Transverse colon (tissue), 4 donors: ENCODE results near the gene FASN. TPM values are rescaled to one million over a fixed set of nuclear protein-coding genes. Genes with fewer than 3 reads are reported as not detected.

Source experiments
- DNase-seq: peaks from one replicate; pipeline ENCODE4 v3.0.0-alpha.2; 2019
- H3K27ac ChIP-seq, 4 donors: fragments of 200-600 bp; sonication (generic); 2 replicates each; pipeline ENCODE4 v1.5.1; 2016 to 2018; ENCODE audit warnings: inconsistent platforms in 4 of 4
- H3K27me3 ChIP-seq: fragments of 200-600 bp; sonication (generic); 2 replicates; pipeline ENCODE4 v1.5.1; 2017; ENCODE audit warnings: inconsistent platforms
- H3K36me3 ChIP-seq, 4 donors: fragments of 200-600 bp; sonication (generic); 2 replicates each; pipeline ENCODE4 v1.5.1; 2017 to 2019; ENCODE audit warnings: inconsistent platforms in 4 of 4
- H3K4me1 ChIP-seq, 4 donors: fragments of 200-600 bp; sonication (generic); 2 replicates each; pipeline ENCODE4 v1.5.1; 2017 to 2020; ENCODE audit warnings: inconsistent platforms in 4 of 4
- H3K4me3 ChIP-seq, 4 donors: fragments of 200-600 bp; sonication (generic); 1 replicate in 1 of 4; 2 replicates in 3 of 4; pipeline versions ENCODE4 v1.5.1 to v1.6.1; 2017 to 2019; ENCODE audit warnings: inconsistent platforms in 4 of 4
- H3K9me3 ChIP-seq, 2 donors: fragments of 200-600 bp; sonication (generic); 2 replicates each; pipeline ENCODE4 v1.5.1; 2017 to 2019; ENCODE audit warnings: inconsistent platforms in 2 of 2
- EP300 ChIP-seq: sonication (generic); formaldehyde crosslinking; IDR thresholded peaks from one replicate; pipeline ENCODE4 v1.6.1; 2017; ENCODE audit warnings: antibody characterized with exemption, low read depth
- POLR2A ChIP-seq: fragments of 450-650 bp; IDR thresholded peaks from one replicate; pipeline ENCODE4 v1.6.1; 2016; ENCODE audit warnings: antibody characterized with exemption, mild to moderate bottlenecking, moderate library complexity
- POLR2AphosphoS5 ChIP-seq, 3 donors: sonication (generic); formaldehyde crosslinking; IDR thresholded peaks; one replicate each; pipeline ENCODE4 v1.6.1; 2016; ENCODE audit warnings: antibody characterized with exemption in 3 of 3
- WGBS, 2 donors: methylation state at CpG; one replicate each; pipeline ENCODE4 v1.1.5; 2018; ENCODE audit warnings: low coverage in 1 of 2; 5-methylcytosine and 5-hydroxymethylcytosine counted together
- in situ Hi-C, 4 donors: fragments of 200-750 bp; cut with MboI; loops; one replicate each; pipeline versions ENCODE4 v1.15.0 to v1.15.1; 2017; ENCODE audit warnings: low sequenced_read_pairs in 3 of 4, low pct_ligation_motif_present in 1 of 4, low pct_unique_long_range_greater_than_20kb in 1 of 4
- intact Hi-C: fragments of 100-400 bp; cut with DNase I; formaldehyde crosslinking; loops from one replicate; pipeline ENCODE4 v1.15.1; 2023; ENCODE audit warnings: low total_unique reads
- total RNA-seq, 4 donors: library from RNA; depleted of rRNA; stranded (reverse); fragments of >200 nt; gene quantifications; one replicate each; pipeline ENCODE4 v1.1.0, GENCODE V29; 2016
- TF ChIP-seq, protein P1 (sequence below), 5 experiments: fragments of 200-600 bp in 3 of 5; fragments of 450-650 bp in 2 of 5; sonication (generic) in 3 of 5; IDR thresholded peaks; 1 replicate in 2 of 5; 2 replicates in 3 of 5; pipeline ENCODE4 v1.5.1; 2016 to 2017; ENCODE audit warnings: antibody characterized with exemption in 5 of 5, inconsistent platforms in 3 of 5, mild to moderate bottlenecking in 2 of 5, moderate library complexity in 1 of 5

FASN gene
- total RNA-seq, 4 donors from 2014 or later: 25.1 to 185 (median 99.4) TPM

DNA sequence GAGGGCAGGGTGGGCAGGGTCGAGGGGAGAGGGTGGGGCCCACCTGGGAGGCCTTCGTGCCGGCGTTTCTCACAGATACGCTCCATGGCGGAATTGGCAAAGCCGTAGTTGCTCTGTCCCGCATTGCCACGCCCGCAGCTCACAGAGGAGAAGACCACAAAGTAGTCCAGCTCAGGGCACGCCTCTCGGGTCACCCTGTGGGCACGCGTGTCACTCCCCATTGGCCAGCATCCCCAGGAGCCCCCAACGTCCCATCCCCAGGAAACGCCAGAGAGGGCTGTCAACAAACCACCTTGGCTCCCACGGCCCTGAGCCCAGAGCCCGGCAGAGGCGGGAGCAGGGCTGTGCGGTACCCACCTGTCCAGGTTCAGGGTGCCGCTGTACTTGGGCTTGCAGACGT is 16.1 kb downstream of the FASN start:
- TF ChIP-seq, protein P1, sequence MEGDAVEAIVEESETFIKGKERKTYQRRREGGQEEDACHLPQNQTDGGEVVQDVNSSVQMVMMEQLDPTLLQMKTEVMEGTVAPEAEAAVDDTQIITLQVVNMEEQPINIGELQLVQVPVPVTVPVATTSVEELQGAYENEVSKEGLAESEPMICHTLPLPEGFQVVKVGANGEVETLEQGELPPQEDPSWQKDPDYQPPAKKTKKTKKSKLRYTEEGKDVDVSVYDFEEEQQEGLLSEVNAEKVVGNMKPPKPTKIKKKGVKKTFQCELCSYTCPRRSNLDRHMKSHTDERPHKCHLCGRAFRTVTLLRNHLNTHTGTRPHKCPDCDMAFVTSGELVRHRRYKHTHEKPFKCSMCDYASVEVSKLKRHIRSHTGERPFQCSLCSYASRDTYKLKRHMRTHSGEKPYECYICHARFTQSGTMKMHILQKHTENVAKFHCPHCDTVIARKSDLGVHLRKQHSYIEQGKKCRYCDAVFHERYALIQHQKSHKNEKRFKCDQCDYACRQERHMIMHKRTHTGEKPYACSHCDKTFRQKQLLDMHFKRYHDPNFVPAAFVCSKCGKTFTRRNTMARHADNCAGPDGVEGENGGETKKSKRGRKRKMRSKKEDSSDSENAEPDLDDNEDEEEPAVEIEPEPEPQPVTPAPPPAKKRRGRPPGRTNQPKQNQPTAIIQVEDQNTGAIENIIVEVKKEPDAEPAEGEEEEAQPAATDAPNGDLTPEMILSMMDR (IDR thresholded peaks at IDR 0.05): no peak
- TF ChIP-seq EP300: no peak
- in situ Hi-C loops (no loop called here), intact Hi-C loops (no loop called here)
- H3K27me3 ChIP-seq: no peaks in the 10 kb centered on the region
- no peak for DNase-seq
- no peak overlapping the region for H3K27ac ChIP-seq
- H3K4me3 ChIP-seq: no peak overlapping the region
- H3K9me3 ChIP-seq: no peaks in the 10 kb centered on the region
- H3K36me3 ChIP-seq: peaks cover 0 to 58% (median 18%) of the 10 kb centered on the region in 4 donors
- WGBS, 2 donors: 88 to 100% methylated on average over 3 to 19 of the region's 22 CpGs
- H3K4me1 ChIP-seq: no peaks in the 10 kb centered on the region

DNA sequence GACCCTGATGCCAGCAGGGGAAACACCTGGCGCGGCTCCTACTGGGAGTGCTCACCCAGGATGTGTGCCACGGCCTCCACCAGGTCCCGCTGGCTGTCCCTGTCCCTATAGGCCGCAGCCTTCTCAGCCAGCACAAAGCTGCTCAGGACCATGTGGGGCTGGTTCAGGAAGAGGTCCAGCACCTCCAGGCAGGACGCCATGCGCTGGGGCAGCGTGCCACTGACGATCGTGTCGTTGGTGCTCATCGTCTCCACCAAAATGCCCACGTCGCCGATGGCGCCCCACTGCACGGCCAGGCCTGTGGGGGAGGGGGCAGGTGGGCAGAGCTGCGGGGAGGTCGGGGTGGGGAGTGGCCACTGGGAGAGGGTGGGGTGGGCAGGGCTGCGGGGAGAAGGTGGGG is 16.5 kb downstream of the FASN start:
- H3K27me3 ChIP-seq: no peaks in the 10 kb centered on the region

DNA sequence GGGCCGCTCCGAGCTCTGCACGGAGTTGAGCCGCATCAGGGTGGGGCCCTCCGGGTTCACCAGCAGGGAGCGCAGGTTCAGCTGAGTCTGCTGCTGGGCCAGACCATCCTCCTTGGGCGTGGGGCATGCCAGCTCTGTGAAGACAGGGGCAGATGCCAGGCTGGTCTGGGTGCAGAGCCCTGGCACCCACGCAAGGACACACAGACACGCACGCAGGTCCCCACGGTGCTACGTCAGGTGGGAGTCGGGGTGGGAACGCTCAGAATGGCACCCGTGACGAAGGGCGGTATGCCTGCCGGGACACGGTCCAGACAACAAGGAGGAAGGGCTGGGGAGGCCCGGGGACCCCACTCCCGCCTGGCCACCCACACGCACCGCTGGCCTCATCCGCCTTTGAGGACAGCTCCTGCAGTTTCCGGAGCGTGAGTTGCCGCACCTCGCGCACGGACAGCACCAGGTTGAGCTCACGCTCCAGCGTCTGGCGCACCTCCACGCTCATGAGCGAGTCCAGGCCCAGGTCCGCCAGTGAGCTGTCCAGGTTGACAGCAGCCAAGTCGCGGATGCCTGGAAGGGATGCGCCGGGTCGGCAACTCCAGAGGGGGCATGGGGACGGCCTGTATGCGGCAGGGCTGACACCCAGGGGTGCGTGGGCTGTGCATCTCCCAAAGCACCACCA is 17.1 kb downstream of the FASN start:
- Histone ChIP-seq H3K36me3 (peaks cover 0 to 48% (median 18%) of the 10 kb centered on the region in 4 donors), H3K4me3 (no peak overlapping the region), H3K4me1 (no peaks in the 10 kb centered on the region), H3K27me3 (no peaks in the 10 kb centered on the region), H3K9me3 (no peaks in the 10 kb centered on the region), H3K27ac (no peak overlapping the region)
- TF ChIP-seq, protein P1 (IDR thresholded peaks at IDR 0.05): no peak
- TF ChIP-seq EP300: no peak
- no peak for TF ChIP-seq POLR2A
- no peak for TF ChIP-seq POLR2AphosphoS5 (IDR thresholded peaks at IDR 0.05)
- in situ Hi-C loops: no loop called here
- 94% methylated on average over 29 of the region's 44 CpGs; no CpG with 5 or more reads in 1 of the 2 donors for WGBS, 2 donors
- DNase-seq: no peak
- intact Hi-C loops: no loop called here

More for the DNA sequence above, 16.5 kb downstream of the FASN start:
- intact Hi-C loops (no loop called here), in situ Hi-C loops (no loop called here)
- Histone ChIP-seq H3K4me3 (no peak overlapping the region), H3K4me1 (no peaks in the 10 kb centered on the region), H3K27ac (no peak overlapping the region), H3K9me3 (no peaks in the 10 kb centered on the region), H3K36me3 (peaks cover 0 to 54% (median 18%) of the 10 kb centered on the region in 4 donors)
- 91% methylated on average over 4 of the region's 20 CpGs; no CpG with 5 or more reads in 1 of the 2 donors for WGBS, 2 donors
- no peak for TF ChIP-seq POLR2AphosphoS5 (IDR thresholded peaks at IDR 0.05)
- TF ChIP-seq POLR2A: no peak
- TF ChIP-seq, protein P1 (IDR thresholded peaks at IDR 0.05): no peak
- no peak for TF ChIP-seq EP300
- no peak for DNase-seq

DNA sequence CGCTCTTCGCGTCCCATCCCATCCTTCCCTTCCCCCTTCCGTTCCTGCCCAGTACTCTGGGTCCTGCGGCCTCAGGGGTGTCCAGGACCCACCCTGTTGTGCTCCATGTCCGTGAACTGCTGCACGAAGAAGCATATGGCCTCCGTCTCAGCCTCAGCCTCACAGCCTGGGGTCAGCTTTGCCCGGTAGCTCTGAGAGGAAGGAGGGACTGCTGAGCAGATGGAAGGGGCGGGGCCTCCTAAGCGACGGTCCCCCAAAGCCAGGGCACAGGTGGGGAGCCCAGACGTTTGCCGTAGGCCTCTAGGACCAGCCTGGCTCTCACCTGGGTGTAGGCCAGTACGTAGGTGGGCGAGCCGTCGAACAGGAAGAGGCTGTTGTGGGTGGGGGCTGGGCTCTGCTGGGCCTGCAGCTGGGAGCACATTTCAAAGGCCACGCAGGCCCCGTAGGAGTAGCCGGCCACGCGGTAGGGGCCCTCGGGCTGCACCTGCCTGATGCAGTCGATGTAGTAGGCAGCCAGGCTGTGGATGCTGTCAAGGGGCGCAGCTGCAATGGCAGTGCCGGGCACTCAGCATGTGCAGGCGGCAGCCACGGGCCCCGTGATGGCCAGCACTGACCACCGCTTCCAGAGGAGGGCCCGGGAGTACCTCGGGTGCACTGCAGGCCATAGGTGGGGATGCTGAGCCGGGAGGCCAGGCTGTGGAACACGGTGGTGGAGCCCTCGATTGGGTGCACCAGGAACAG is 17.8 kb downstream of the FASN start:
- in situ Hi-C loops (no loop called here), intact Hi-C loops (no loop called here)
- Histone ChIP-seq H3K36me3 (peaks cover 0 to 41% (median 18%) of the 10 kb centered on the region in 4 donors), H3K27me3 (no peaks in the 10 kb centered on the region), H3K27ac (no peak overlapping the region), H3K9me3 (no peaks in the 10 kb centered on the region), H3K4me1 (no peaks in the 10 kb centered on the region), H3K4me3 (no peak overlapping the region)
- no peak for DNase-seq
- 90% methylated on average over 2 to 36 of the region's 36 CpGs for WGBS, 2 donors
- TF ChIP-seq, protein P1 (IDR thresholded peaks at IDR 0.05): no peak
- TF ChIP-seq POLR2A: no peak
- no peak for TF ChIP-seq POLR2AphosphoS5 (IDR thresholded peaks at IDR 0.05)
- TF ChIP-seq EP300: no peak
